Measurements from ENCODE around the gene SOBP. TPM values are rescaled to one million over a fixed set of nuclear protein-coding genes. Genes with fewer than 3 reads are reported as not detected.

Gene SOBP
- total RNA-seq, 2 experiments from 2014 or later, result 0.05 to 0.17 TPM

DNA sequence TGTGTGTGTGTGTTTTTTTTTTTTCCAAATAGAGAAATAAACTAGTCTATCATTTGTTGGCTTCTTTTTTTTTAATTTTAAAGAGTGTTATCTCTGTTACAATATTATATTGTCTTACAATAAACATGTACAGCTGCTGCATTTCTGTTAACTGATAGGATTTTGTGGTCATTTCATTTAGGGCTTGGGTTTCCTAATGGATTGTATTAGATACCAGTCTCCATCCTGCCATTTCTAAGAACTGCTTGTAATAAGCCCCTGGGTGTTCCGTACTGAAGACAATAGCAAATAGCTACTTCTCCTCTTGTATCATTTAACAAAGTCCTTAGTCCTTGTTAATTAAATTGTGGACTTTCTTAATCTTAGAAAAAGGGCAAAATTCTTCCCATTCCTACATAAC, 45.7 kb downstream of the SOBP start:
- ATAC-seq (ENCODE audit: poor library complexity) (no peak), DNase-seq (no peak)
- Mint-ChIP-seq H3K9me3 (no peaks in the 10 kb centered on the region), H3K36me3 (ENCODE audit: low read depth) (no peaks in the 10 kb centered on the region), H3K4me3 (no peak overlapping the region), H3K4me1 (ENCODE audit: low read depth) (no peaks in the 10 kb centered on the region), H3K27me3 (peaks cover 19% of the 10 kb centered on the region), H3K27ac (no peak overlapping the region)
- no peaks in the 10 kb centered on the region for H3K4me1 ChIP-seq (ENCODE audit: insufficient read depth, low read length)
- POLR2A ChIA-PET, result no interaction called here
- no peaks in the 10 kb centered on the region for H3K36me3 ChIP-seq (ENCODE audit: insufficient read depth, low read length)
- TF ChIP-seq, protein P1, sequence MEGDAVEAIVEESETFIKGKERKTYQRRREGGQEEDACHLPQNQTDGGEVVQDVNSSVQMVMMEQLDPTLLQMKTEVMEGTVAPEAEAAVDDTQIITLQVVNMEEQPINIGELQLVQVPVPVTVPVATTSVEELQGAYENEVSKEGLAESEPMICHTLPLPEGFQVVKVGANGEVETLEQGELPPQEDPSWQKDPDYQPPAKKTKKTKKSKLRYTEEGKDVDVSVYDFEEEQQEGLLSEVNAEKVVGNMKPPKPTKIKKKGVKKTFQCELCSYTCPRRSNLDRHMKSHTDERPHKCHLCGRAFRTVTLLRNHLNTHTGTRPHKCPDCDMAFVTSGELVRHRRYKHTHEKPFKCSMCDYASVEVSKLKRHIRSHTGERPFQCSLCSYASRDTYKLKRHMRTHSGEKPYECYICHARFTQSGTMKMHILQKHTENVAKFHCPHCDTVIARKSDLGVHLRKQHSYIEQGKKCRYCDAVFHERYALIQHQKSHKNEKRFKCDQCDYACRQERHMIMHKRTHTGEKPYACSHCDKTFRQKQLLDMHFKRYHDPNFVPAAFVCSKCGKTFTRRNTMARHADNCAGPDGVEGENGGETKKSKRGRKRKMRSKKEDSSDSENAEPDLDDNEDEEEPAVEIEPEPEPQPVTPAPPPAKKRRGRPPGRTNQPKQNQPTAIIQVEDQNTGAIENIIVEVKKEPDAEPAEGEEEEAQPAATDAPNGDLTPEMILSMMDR (IDR thresholded peaks at IDR 0.05), result no peak
- peaks cover 0 to 12% of the 10 kb centered on the region in 2 experiments for H3K27me3 ChIP-seq (ENCODE audit: control insufficient read depth in 1 of 2, insufficient read depth in 2 of 2, low read length in 2 of 2)
- CTCF ChIA-PET, result no interaction called here
- intact Hi-C loops (cut with DNase I, micrococcal nuclease), result no loop called here
- no peak overlapping the region for H3K4me3 ChIP-seq (ENCODE audit: low read length)
- no peaks in the 10 kb centered on the region for H3K9me3 ChIP-seq (ENCODE audit: control insufficient read depth in 1 of 2, insufficient read depth in 1 of 2, low read length in 2 of 2)
- no peak overlapping the region for H3K27ac ChIP-seq (ENCODE audit: low read depth in 1 of 2, low read length in 2 of 2)

DNA sequence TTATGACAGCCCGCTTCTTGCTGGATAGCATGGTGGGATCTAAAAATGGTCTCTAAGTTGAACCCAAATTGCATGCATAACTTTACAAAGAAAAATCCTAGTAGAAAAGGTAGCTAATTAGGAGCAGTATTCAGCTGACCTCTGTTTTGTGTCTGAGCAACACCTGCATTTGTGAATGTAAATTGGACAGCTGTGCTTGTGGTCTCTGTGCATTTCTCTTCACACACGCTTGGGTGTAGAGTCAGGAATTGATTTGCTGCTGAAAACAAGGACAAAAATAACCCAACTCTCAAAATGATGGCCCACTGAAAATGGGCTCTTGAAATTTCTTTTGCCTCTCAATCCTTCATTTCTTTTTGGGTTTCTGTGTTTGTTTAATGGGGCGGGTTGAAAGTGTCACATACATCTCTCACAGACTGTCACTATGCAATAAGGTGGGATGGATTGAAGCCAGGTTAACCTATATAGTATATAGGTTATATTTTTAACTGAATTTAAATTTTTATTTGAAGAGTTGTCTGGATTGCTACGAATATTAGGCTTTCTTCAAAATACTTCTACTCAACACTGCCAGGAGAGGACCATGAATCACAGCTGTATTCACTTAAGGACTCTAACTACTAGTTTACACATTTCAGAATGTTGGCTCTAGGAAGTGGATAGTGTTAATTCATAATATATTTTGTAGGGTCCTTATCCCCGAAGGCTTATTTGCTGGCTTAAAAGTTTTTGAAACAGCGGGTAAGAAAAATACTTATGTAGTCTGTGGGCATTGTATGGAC, 46.5 kb downstream of the SOBP start:
- DNase-seq, result no peak
- Histone ChIP-seq H3K4me3 (ENCODE audit: low read length) (no peak overlapping the region), H3K36me3 (ENCODE audit: insufficient read depth, low read length) (no peaks in the 10 kb centered on the region), H3K27ac (ENCODE audit: low read depth in 1 of 2, low read length in 2 of 2) (no peak overlapping the region), H3K9me3 (ENCODE audit: control insufficient read depth in 1 of 2, insufficient read depth in 1 of 2, low read length in 2 of 2) (no peaks in the 10 kb centered on the region), H3K27me3 (ENCODE audit: control insufficient read depth in 1 of 2, insufficient read depth in 2 of 2, low read length in 2 of 2) (peaks cover 0 to 12% of the 10 kb centered on the region in 2 experiments), H3K4me1 (ENCODE audit: insufficient read depth, low read length) (no peaks in the 10 kb centered on the region)
- CTCF ChIA-PET, result no interaction called here
- Mint-ChIP-seq H3K4me1 (ENCODE audit: low read depth) (no peaks in the 10 kb centered on the region), H3K27ac (no peak overlapping the region), H3K9me3 (no peaks in the 10 kb centered on the region), H3K36me3 (ENCODE audit: low read depth) (no peaks in the 10 kb centered on the region), H3K4me3 (no peak overlapping the region), H3K27me3 (peaks cover 19% of the 10 kb centered on the region)
- intact Hi-C loops (cut with DNase I, micrococcal nuclease), result no loop called here
- TF ChIP-seq, protein P1 (IDR thresholded peaks at IDR 0.05), result no peak
- ATAC-seq (ENCODE audit: poor library complexity), result no peak
- POLR2A ChIA-PET, result no interaction called here

DNA sequence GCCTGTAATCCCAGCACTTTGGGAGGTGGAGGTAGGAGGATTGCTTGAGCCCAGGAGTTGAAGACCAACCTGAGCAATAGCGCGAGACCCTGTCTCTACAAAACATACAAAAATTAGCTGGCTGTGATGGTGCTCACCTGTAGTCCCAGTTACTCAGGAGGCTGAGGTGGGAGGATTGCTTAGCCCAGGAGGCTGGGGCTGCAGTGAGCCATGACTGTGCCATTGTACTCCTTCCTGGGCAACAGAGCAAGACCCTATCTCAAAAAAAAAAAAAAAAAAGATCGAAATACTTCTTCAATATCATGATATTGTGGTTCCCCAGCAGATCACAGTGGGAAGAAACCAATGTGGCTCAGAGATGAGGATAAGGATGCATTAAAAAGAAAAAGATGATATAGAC, 47.6 kb downstream of the SOBP start:
- TF ChIP-seq, protein P1 (IDR thresholded peaks at IDR 0.05), result no peak
- Histone ChIP-seq H3K27ac (ENCODE audit: low read depth in 1 of 2, low read length in 2 of 2) (no peak overlapping the region), H3K4me1 (ENCODE audit: insufficient read depth, low read length) (no peaks in the 10 kb centered on the region), H3K27me3 (ENCODE audit: control insufficient read depth in 1 of 2, insufficient read depth in 2 of 2, low read length in 2 of 2) (peaks cover 0 to 12% of the 10 kb centered on the region in 2 experiments), H3K36me3 (ENCODE audit: insufficient read depth, low read length) (no peaks in the 10 kb centered on the region), H3K4me3 (ENCODE audit: low read length) (no peak overlapping the region), H3K9me3 (ENCODE audit: control insufficient read depth in 1 of 2, insufficient read depth in 1 of 2, low read length in 2 of 2) (no peaks in the 10 kb centered on the region)
- ATAC-seq (ENCODE audit: poor library complexity) (no peak), DNase-seq (no peak)
- H3K4me1 Mint-ChIP-seq (ENCODE audit: low read depth), result no peaks in the 10 kb centered on the region
- peaks cover 27% of the 10 kb centered on the region for H3K27me3 Mint-ChIP-seq
- intact Hi-C loops (cut with DNase I, micrococcal nuclease), result no loop called here
- no peak overlapping the region for H3K27ac Mint-ChIP-seq
- ChIA-PET CTCF (no interaction called here), POLR2A (no interaction called here)
- H3K9me3 Mint-ChIP-seq, result no peaks in the 10 kb centered on the region
- no peak overlapping the region for H3K4me3 Mint-ChIP-seq
- no peaks in the 10 kb centered on the region for H3K36me3 Mint-ChIP-seq (ENCODE audit: low read depth)
